OCI-M1 (cell line): Measurements from ENCODE around the gene CASP10.
A peak's percentile ranks its signal among the peaks of the same experiment; 100 is the strongest.

Experiments used
- DNase-seq: peaks from one replicate; lab custom pipeline; 2025; lab: John Stamatoyannopoulos, UW

CASP10 gene

DNA sequence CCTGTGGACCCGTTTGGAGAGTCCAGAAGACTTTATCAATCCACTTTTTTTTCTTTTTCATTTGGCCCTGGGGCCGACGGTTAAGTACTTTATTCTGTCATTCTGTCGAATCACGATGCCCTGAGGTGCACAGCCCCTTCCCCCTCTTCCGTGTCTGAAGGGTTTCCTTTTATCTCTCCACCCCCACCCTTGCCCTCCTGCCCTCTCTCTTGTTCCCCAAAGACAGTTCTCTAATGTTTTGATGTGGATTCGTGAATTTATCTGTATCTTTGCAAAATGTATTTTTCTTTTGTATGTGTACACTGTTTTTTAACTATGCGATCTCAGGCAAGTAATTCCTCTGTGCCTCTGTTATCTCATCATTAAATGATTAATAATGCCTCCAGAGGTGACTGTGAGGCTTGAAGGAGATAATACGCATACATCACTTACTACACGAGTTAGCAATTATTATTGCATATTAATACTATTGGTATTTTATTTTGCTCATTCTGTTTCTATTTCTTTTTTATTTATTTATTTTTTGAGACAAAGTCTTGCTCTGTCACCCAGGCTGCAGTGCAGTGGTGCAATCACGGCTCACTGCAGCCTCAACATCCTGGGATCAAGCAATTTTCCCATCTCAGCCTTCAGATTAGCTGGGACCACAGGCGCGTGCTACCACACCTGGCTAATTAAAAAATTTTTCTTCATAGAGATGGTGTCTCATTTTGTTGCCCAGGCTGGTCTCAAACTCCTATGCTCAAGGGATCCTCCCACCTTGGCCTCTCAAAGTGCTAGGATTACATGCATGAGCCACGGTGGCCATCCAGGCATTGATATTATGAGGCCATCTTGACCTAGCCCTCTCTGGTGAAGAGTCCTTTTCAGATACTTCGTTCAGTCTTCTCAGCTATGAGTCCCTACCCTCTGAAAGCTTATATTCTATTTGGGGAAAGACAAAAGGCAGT lies 76.0 kb downstream of the CASP10 start:
- peak; percentile 38 for DNase-seq

- peak; percentile 87 for DNase-seq
These were observed 77.4 kb downstream of the CASP10 start, which contains the start of gene CASP8 for GRCh38 chr2:201260302-201260800. Gene CASP8 (plus strand): TSS chr2:201260536. CDS start chr2:201266487, 5,951 bp downstream.

DNA sequence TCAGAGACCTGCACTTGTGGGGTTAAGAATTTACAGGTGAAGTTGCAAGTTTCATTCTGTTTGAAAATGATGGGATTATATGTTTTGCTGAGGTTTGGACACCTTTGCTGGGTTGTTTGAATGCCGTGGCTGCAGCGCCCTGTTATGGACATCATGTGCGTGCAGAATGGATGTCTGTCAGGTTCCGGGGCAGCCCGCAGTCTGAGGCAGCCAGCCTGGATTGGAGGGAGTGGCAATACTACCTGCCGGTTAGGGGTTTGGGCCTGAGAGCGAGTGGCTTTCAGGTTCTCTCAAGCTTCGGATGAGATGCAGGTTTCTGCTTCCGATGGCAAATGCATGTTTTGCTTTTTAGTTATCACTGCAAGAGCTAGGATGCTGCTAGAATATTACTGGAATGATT lies 78.5 kb downstream of the CASP10 start:
- peak; percentile 53 for DNase-seq

- DNase-seq, result no peak
These were observed 79.0 kb downstream of the CASP10 start for GRCh38 chr2:201261906-201262305.

GRCh38 chr2:201262718-201263117 lies 79.8 kb downstream of the CASP10 start:
- peak; percentile 31 for DNase-seq

GRCh38 chr2:201263779-201264178 lies 80.8 kb downstream of the CASP10 start:
- DNase-seq, result no peak

- DNase-seq, result no peak
These were observed 81.7 kb downstream of the CASP10 start for GRCh38 chr2:201264472-201265173.

DNA sequence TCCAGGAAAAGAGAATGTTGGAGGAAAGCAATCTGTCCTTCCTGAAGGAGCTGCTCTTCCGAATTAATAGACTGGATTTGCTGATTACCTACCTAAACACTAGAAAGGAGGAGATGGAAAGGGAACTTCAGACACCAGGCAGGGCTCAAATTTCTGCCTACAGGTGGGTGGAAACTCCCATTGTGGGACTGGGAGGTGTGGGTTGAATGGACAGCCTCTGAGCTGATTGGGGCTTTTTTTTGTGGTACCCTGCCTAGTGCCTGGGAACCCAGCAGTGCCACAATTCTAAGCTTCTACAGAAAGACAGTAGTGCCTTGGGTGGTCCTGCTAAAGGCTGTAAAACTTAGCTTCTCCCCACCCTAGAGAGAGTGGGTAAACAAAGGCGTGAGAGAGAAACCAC lies 83.7 kb downstream of the CASP10 start:
- no peak for DNase-seq

DNA sequence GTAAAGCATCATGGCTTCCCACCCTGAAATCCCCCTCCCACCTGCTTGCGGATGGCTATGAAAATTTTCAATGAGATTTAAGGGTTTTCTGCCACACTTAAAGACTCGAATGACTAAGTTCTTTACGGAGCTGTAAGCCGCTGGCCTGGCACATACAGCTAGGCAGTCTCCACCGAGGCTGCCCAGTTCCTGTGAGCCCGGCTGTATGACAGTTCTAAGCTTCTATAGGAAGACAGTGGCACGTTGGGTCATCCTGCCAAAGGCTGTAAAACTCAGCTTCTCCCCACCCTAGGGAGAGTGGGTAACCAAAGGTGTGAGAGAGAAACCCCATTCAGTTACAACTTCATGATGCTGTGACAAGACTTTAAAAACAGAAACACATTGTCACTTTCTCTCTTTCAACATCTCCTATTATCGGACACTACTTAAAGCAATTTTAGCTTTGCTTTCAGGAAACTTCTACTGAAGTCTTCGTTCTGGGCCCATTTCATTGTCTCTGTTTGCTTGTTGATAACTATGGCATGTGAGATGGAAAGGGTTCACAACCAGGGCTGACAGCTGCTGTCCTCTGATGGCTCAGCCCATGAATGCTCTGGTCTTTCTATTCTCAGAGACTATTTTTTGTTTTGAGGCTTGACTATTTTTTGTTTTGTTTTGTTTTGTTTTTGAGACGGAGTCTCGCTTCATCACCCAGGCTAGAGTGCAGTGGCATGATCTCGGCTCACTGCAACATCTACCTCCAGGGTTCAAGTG lies 84.5 kb downstream of the CASP10 start:
- no peak for DNase-seq

DNA sequence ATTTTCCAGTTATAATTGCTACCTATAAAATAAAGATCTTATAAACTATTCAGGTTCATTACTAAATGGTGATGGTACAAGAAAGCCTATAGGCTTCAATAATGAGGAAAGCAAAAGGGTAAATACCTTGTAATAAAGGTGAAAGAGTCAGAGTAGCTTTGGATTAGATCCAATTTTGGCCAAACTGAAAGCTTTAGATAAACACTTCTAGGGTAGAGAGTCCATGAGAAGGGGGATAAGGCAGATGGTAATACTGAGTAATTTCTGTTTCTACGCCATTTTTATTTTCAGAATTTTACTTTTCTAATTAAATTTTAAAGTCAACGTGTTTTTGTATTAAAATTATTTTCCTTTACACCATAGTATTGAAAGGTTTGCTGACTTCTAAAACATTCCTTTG lies 86.8 kb downstream of the CASP10 start:
- DNase-seq, result no peak

GRCh38 chr2:201270293-201271001 lies 87.5 kb downstream of the CASP10 start:
- no peak for DNase-seq

DNA sequence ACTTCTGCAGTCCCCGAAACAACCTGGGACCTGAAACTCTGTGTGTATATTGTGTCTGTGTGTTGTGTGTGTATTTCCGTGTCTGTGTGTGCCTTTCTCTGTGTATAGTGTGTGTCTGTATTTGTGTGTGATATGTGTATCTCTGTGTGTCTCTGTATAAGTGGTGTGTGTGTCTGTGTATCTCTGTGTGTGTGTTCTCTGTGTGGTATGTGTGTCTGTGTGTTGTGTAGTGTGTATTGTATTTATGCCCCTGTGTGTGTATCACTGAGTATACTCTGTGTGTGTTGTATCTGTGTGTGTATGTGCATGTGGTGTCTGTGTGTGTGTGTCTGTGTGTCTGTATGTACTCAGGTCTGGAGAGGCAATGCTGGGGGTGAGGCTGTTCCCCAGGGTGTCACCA lies 89.0 kb downstream of the CASP10 start:
- DNase-seq, result no peak

- DNase-seq, result no peak
These were observed 90.5 kb downstream of the CASP10 start for GRCh38 chr2:201273330-201273983.

- no peak for DNase-seq
These were observed 92.1 kb downstream of the CASP10 start for GRCh38 chr2:201275069-201275468.

GRCh38 chr2:201275990-201276389 lies 93.0 kb downstream of the CASP10 start:
- DNase-seq, result no peak

DNA sequence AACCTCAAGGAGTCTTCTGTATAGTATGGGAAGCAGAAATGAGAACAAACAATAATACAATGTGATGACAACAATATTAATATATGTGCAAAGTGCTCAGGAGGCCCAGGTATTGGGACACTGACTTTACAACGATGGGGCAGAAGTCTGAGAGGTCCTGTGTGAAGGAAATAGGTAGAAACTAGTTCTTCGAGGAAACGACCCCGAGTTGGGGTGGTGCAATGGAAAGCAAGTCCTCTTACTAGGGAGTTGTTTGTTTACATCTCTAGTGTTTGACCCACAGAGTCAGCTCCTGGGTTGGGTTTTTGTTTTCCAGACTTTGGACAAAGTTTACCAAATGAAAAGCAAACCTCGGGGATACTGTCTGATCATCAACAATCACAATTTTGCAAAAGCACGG lies 93.6 kb downstream of the CASP10 start:
- DNase-seq, result no peak
